GM23338 (cell line): ENCODE results near the gene ADPRH. TPM values are rescaled to one million over a fixed set of nuclear protein-coding genes. Genes with fewer than 3 reads are reported as not detected.

Experiments used
- ATAC-seq: fragments of 200-7000 bp; cut with Tn5 transposase; 3 replicates; pipeline ENCODE4 v1.9.1; 2020
- DNase-seq: peaks from one replicate; pipeline ENCODE4 v3.0.0-alpha.2; 2015; ENCODE audit warnings: low spot score
- H2AFZ ChIP-seq: fragments of 200-600 bp; sonication (generic); 2 replicates; pipeline ENCODE4 v1.8.0; 2016; ENCODE audit warnings: antibody characterized with exemption, mild to moderate bottlenecking, moderate library complexity
- H3F3A ChIP-seq: fragments of 200-600 bp; sonication (generic); replicated peaks from 2 replicates; pipeline ENCODE4 v1.8.0; 2017; ENCODE audit warnings: antibody characterized with exemption, mixed run types, low read depth
- H3K27ac ChIP-seq: fragments of 200-600 bp; sonication (generic); 2 replicates; pipeline ENCODE4 v1.6.1; 2016; ENCODE audit warnings: low read depth
- H3K27me3 ChIP-seq: fragments of 200-600 bp; sonication (generic); 2 replicates; pipeline ENCODE4 v1.8.0; 2016; ENCODE audit warnings: mild to moderate bottlenecking, mixed run types, moderate library complexity; ENCODE audit not compliant: insufficient read depth
- H3K36me3 ChIP-seq: fragments of 200-600 bp; sonication (generic); 2 replicates; pipeline ENCODE4 v1.8.0; 2016; ENCODE audit warnings: mild to moderate bottlenecking; ENCODE audit not compliant: insufficient read depth
- H3K4me1 ChIP-seq: fragments of 200-600 bp; sonication (generic); 2 replicates; pipeline ENCODE4 v1.8.0; 2016; ENCODE audit warnings: mild to moderate bottlenecking, moderate library complexity; ENCODE audit not compliant: insufficient read depth
- H3K4me2 ChIP-seq: fragments of 200-600 bp; sonication (generic); 2 replicates; pipeline ENCODE4 v1.7.1; 2017; ENCODE audit warnings: mixed run types
- H3K4me3 ChIP-seq: fragments of 200-600 bp; sonication (generic); 2 replicates; pipeline ENCODE4 v1.6.1; 2016; ENCODE audit warnings: mixed run types
- H3K79me2 ChIP-seq: fragments of 200-600 bp; sonication (generic); replicated peaks from 2 replicates; pipeline ENCODE4 v1.8.0; 2017; ENCODE audit warnings: mild to moderate bottlenecking; ENCODE audit not compliant: insufficient read depth
- H3K9me2 ChIP-seq: fragments of 200-600 bp; sonication (generic); 2 replicates; pipeline ENCODE4 v1.8.0; 2017; ENCODE audit not compliant: insufficient read depth
- H4K20me1 ChIP-seq: fragments of 200-600 bp; sonication (generic); replicated peaks from 2 replicates; pipeline ENCODE4 v1.8.0; 2017; ENCODE audit warnings: mild to moderate bottlenecking; ENCODE audit not compliant: insufficient read depth
- H3K27ac Mint-ChIP-seq: 2 replicates; pipeline ENCODE4 v1.8.0; 2020; ENCODE audit warnings: inconsistent platforms, mild to moderate bottlenecking, moderate library complexity, mixed read lengths
- H3K27me3 Mint-ChIP-seq: 3 replicates; pipeline ENCODE4 v1.8.0; 2022; ENCODE audit warnings: low read depth, mild to moderate bottlenecking, moderate library complexity, mixed read lengths, inconsistent platforms; ENCODE audit not compliant: insufficient read depth, poor library complexity
- H3K36me3 Mint-ChIP-seq: 3 replicates; pipeline ENCODE4 v1.8.0; 2021; ENCODE audit warnings: low read depth, mild to moderate bottlenecking, inconsistent platforms, moderate library complexity, mixed read lengths
- H3K4me1 Mint-ChIP-seq: 3 replicates; pipeline ENCODE4 v1.8.0; 2020; ENCODE audit warnings: mild to moderate bottlenecking, inconsistent platforms, mixed read lengths
- H3K4me3 Mint-ChIP-seq: 3 replicates; pipeline ENCODE4 v1.8.0; 2021; ENCODE audit warnings: moderate library complexity, mild to moderate bottlenecking, inconsistent platforms, mixed read lengths
- H3K9me3 Mint-ChIP-seq: 3 replicates; pipeline ENCODE4 v1.8.0; 2020; ENCODE audit warnings: moderate library complexity, mild to moderate bottlenecking, inconsistent platforms, mixed read lengths
- CREB1 ChIP-seq: fragments of 250-450 bp; sonication (Bioruptor Pico); IDR thresholded peaks from 2 replicates; pipeline ENCODE4 v1.5.0; 2020; ENCODE audit warnings: low read depth, mild to moderate bottlenecking, moderate library complexity
- CTCF ChIP-seq, 2 experiments: fragments of 200-600 bp in 1 of 2; sonication (generic) in 1 of 2; conservative IDR thresholded peaks; 2 replicates each; pipeline versions ENCODE4 v1.5.1 to v1.6.1; 2016 to 2017; ENCODE audit warnings: antibody characterized with exemption in 2 of 2, low read depth in 2 of 2, mild to moderate bottlenecking in 2 of 2, moderate library complexity in 1 of 2
- EZH2 ChIP-seq: fragments of 200-600 bp; sonication (generic); IDR thresholded peaks from one replicate; pipeline ENCODE4 v1.8.0; 2017; ENCODE audit warnings: antibody characterized with exemption, mild to moderate bottlenecking, low read depth; ENCODE audit not compliant: unreplicated experiment
- EZH2phosphoT487 ChIP-seq: fragments of 200-600 bp; sonication (generic); IDR thresholded peaks from one replicate; pipeline ENCODE4 v1.8.1; 2018; ENCODE audit warnings: antibody characterized with exemption; ENCODE audit not compliant: unreplicated experiment
- JUNB ChIP-seq: IDR thresholded peaks from one replicate; pipeline ENCODE4 v1.6.1; 2016; ENCODE audit warnings: antibody characterized with exemption; ENCODE audit not compliant: unreplicated experiment
- NANOG ChIP-seq: IDR thresholded peaks from 2 replicates; pipeline ENCODE4 v1.6.1; 2016; ENCODE audit warnings: antibody characterized with exemption, borderline replicate concordance
- REST ChIP-seq: IDR thresholded peaks from one replicate; pipeline ENCODE4 v1.6.1; 2018; ENCODE audit warnings: antibody characterized with exemption; ENCODE audit not compliant: unreplicated experiment
- STAT1 ChIP-seq: IDR thresholded peaks from one replicate; pipeline ENCODE4 v1.6.1; 2016; ENCODE audit warnings: antibody characterized with exemption; ENCODE audit not compliant: unreplicated experiment
- ZNF114 ChIP-seq: fragments of 250-450 bp; sonication (Bioruptor Pico); IDR thresholded peaks from 2 replicates; pipeline ENCODE4 v1.5.0; 2020; ENCODE audit warnings: mild to moderate bottlenecking, moderate library complexity
- ZNF331 ChIP-seq: fragments of 250-450 bp; sonication (Bioruptor Pico); IDR thresholded peaks from 2 replicates; pipeline ENCODE4 v1.5.0; 2020; ENCODE audit warnings: low read depth, mild to moderate bottlenecking, moderate library complexity
- polyA plus RNA-seq: library from polyadenylated mRNA; unstranded; fragments of >200 nt; fragmentation: Nextera tagmentation; extraction: Ambion mirVana; gene quantifications from 2 replicates; pipeline ENCODE4 v1.2.1, GENCODE V29; 2016
- total RNA-seq: library from RNA; depleted of rRNA; stranded (reverse); fragments of >200 nt; shearing (Covaris generic); gene quantifications from 2 replicates; pipeline ENCODE4 v1.2.3, GENCODE V29; 2014

The ADPRH gene
- total and polyA plus RNA-seq, 2 experiments from 2014 or later: 1.2 to 3.4 TPM

- ATAC-seq: no peak
- no peak overlapping the region for H3K27ac Mint-ChIP-seq
- H3K27me3 ChIP-seq: no peaks in the 10 kb centered on the region
- H4K20me1 ChIP-seq: no peaks in the 10 kb centered on the region
- no peak overlapping the region for H3K4me3 ChIP-seq
- no peaks in the 10 kb centered on the region for H3F3A ChIP-seq
- peaks cover 2% of the 10 kb centered on the region for H3K27me3 Mint-ChIP-seq
- H3K4me1 ChIP-seq: no peaks in the 10 kb centered on the region
- no peak overlapping the region for H3K4me2 ChIP-seq
- no peaks in the 10 kb centered on the region; the same call in 1 of the 2 replicates for H3K9me2 ChIP-seq
- no peaks in the 10 kb centered on the region for H3K9me3 Mint-ChIP-seq
- no peak overlapping the region for H3K4me3 Mint-ChIP-seq
- H3K4me1 Mint-ChIP-seq: 0 out of 3 replicates have a peak, but pooled peaks cover 2% of the 10 kb centered on the region
- H3K27ac ChIP-seq: no peak overlapping the region
- H2AFZ ChIP-seq: no peak overlapping the region
- TF ChIP-seq REST (no peak), CTCF (conservative IDR thresholded peaks at IDR 0.05; ENCODE audit: low read depth in 2 of 2) (0 out of 4 replicates have a peak, but pooled peaks of 1 of the 2 experiments have one; percentile 15), ZNF114 (no peak)
- H3K36me3 ChIP-seq: no peaks in the 10 kb centered on the region
- no peak for DNase-seq
- H3K79me2 ChIP-seq: no peaks in the 10 kb centered on the region
- H3K36me3 Mint-ChIP-seq: no peaks in the 10 kb centered on the region
Measured at GRCh38 chr3:119635719-119636118, 56.4 kb downstream of the ADPRH start.

- H3K27ac Mint-ChIP-seq: no peak overlapping the region
- Histone ChIP-seq H3K27me3 (no peaks in the 10 kb centered on the region), H3K36me3 (no peaks in the 10 kb centered on the region), H3F3A (no peaks in the 10 kb centered on the region), H4K20me1 (no peaks in the 10 kb centered on the region), H2AFZ (no peak overlapping the region), H3K27ac (no peak overlapping the region), H3K4me2 (no peak overlapping the region), H3K4me1 (no peaks in the 10 kb centered on the region), H3K4me3 (no peak overlapping the region), H3K9me2 (no peaks in the 10 kb centered on the region; the same call in 1 of the 2 replicates), H3K79me2 (no peaks in the 10 kb centered on the region)
- DNase-seq (no peak), ATAC-seq (no peak)
- no peaks in the 10 kb centered on the region for H3K36me3 Mint-ChIP-seq
- no peaks in the 10 kb centered on the region for H3K9me3 Mint-ChIP-seq
- H3K27me3 Mint-ChIP-seq: peaks cover 2% of the 10 kb centered on the region
- no peaks in the 10 kb centered on the region for H3K4me1 Mint-ChIP-seq
- H3K4me3 Mint-ChIP-seq: no peak overlapping the region
- TF ChIP-seq REST: no peak
- no peak for TF ChIP-seq ZNF331 (CRISPR knock-in tag)
- no peak for TF ChIP-seq NANOG
- no peak for TF ChIP-seq EZH2
- TF ChIP-seq CREB1 (CRISPR knock-in tag): no peak
- TF ChIP-seq EZH2phosphoT487: no peak
- no peak for TF ChIP-seq STAT1
- no peak for TF ChIP-seq CTCF (conservative IDR thresholded peaks at IDR 0.05; ENCODE audit: low read depth in 2 of 2)
- no peak for TF ChIP-seq JUNB
Measured at GRCh38 chr3:119636249-119636648, 57.0 kb downstream of the ADPRH start.
